Renal cortical epithelial cell (primary cell): ENCODE results near the gene GLYATL1. TPM values are rescaled to one million over a fixed set of nuclear protein-coding genes. Genes with fewer than 3 reads are reported as not detected.

Experiments used
- DNase-seq: peaks from one replicate; pipeline ENCODE4 v3.0.0-alpha.2; 2011; ENCODE audit warnings: low read depth
- total RNA-seq: library from RNA; depleted of rRNA; stranded (reverse); fragments of >200 nt; gene quantifications from 2 replicates; pipeline ENCODE4 v1.2.3, GENCODE V29; 2014

The GLYATL1 gene
- total RNA-seq: 2.8 and 5.0 TPM in 2 replicates

GRCh38 chr11:58939277-58939676 lies at the start of gene GLYATL1:
TSS of gene GLYATL1 (plus strand) at chr11:58939488. CDS start at chr11:58947088, 7,600 bp downstream.
- no peak for DNase-seq

GRCh38 chr11:58893899-58894298 lies 45.4 kb upstream of the GLYATL1 start:
- no peak for DNase-seq

- DNase-seq: no peak
Measured at GRCh38 chr11:58898106-58898505, 41.2 kb upstream of the GLYATL1 start.

- DNase-seq: peak; percentile 79
Measured at GRCh38 chr11:58900479-58901420, 38.5 kb upstream of the GLYATL1 start.

GRCh38 chr11:58902881-58903280 lies 36.4 kb upstream of the GLYATL1 start:
- no peak for DNase-seq

- DNase-seq: no peak
Measured at GRCh38 chr11:58905011-58905720, 34.1 kb upstream of the GLYATL1 start.

- DNase-seq: peak; percentile 87
Measured at GRCh38 chr11:58905721-58906547, 33.4 kb upstream of the GLYATL1 start.

GRCh38 chr11:58907780-58908179 lies 31.5 kb upstream of the GLYATL1 start:
- DNase-seq: no peak

- peak; percentile 79 for DNase-seq
Measured at GRCh38 chr11:58912124-58912523, 27.2 kb upstream of the GLYATL1 start.

GRCh38 chr11:58913685-58914084 lies 25.6 kb upstream of the GLYATL1 start:
- no peak for DNase-seq

- no peak for DNase-seq
Measured at GRCh38 chr11:58914821-58915543, 24.3 kb upstream of the GLYATL1 start.

- no peak for DNase-seq
Measured at GRCh38 chr11:58916637-58917036, 22.7 kb upstream of the GLYATL1 start.

GRCh38 chr11:58917159-58917783 lies 22.0 kb upstream of the GLYATL1 start:
- DNase-seq: no peak

GRCh38 chr11:58919561-58919960 lies 19.7 kb upstream of the GLYATL1 start:
- DNase-seq: peak; percentile 78

GRCh38 chr11:58919980-58920379 lies 19.3 kb upstream of the GLYATL1 start:
- peak; percentile 43 for DNase-seq

- DNase-seq: no peak
Measured at GRCh38 chr11:58921778-58922390, 17.4 kb upstream of the GLYATL1 start.

GRCh38 chr11:58922479-58922878 lies 16.8 kb upstream of the GLYATL1 start:
- no peak for DNase-seq

GRCh38 chr11:58923300-58923788 lies 15.9 kb upstream of the GLYATL1 start:
- peak; percentile 97 for DNase-seq

GRCh38 chr11:58924230-58924629 lies 15.1 kb upstream of the GLYATL1 start:
- peak; percentile 25 for DNase-seq

- DNase-seq: no peak
Measured at GRCh38 chr11:58926251-58926650, 13.0 kb upstream of the GLYATL1 start.
